Measurements from ENCODE around the gene RAC3.

DNA sequence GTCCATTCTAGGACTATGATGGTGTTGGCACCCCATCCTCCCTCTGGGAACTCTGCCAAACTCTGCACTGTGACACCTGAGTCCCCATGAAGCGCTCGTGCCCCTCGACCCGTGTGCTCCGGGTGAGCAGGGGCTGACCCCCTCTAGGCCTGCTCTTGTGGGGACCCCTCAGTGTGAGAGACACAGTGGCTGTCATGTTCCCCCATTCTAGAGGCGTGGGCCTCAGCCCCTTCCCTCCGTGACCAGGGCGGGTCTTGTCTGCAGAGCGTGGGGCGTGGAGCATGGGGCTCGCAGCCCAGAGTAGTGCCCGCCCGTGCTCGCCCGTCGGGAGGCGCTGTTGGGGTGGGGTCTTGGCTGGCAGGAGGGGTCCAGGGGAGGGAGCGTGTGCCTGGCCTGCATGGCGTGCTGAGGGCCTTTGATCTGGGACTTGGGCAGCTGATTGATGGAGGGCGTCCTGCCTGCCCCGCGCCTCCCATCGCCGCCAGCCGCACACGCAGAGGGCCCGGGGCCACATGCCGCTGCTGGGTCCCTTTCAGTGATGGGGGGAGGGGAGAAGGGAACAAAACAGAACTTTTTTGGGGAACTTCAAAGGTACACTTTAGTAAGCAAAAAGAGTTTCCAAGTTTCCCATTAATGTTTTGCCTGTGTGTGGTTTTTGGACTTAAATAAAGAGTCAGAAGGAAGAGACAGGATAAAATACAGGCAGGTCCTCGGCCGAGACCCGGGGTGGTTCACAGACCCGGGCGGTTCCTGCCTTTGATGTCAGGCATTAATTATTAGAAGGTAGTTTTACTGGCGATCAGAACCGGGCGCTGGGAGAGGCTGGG is 31.3 kb upstream of the RAC3 start:
- TF ChIP-seq, protein P1, sequence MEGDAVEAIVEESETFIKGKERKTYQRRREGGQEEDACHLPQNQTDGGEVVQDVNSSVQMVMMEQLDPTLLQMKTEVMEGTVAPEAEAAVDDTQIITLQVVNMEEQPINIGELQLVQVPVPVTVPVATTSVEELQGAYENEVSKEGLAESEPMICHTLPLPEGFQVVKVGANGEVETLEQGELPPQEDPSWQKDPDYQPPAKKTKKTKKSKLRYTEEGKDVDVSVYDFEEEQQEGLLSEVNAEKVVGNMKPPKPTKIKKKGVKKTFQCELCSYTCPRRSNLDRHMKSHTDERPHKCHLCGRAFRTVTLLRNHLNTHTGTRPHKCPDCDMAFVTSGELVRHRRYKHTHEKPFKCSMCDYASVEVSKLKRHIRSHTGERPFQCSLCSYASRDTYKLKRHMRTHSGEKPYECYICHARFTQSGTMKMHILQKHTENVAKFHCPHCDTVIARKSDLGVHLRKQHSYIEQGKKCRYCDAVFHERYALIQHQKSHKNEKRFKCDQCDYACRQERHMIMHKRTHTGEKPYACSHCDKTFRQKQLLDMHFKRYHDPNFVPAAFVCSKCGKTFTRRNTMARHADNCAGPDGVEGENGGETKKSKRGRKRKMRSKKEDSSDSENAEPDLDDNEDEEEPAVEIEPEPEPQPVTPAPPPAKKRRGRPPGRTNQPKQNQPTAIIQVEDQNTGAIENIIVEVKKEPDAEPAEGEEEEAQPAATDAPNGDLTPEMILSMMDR (IDR thresholded peaks at IDR 0.05): no peak
- TF ChIP-seq POLR2AphosphoS5 (IDR thresholded peaks at IDR 0.05): no peak
- TF ChIP-seq POLR2A (IDR thresholded peaks at IDR 0.05): no peak

Data from gastroesophageal sphincter (tissue), 3 donors.